WTC11 (cell line): ENCODE results near the gene TMEM39A. TPM values are rescaled to one million over a fixed set of nuclear protein-coding genes. Genes with fewer than 3 reads are reported as not detected.

ENCODE experiments used
- ATAC-seq: fragments of 200-7000 bp; cut with Tn5 transposase; 2 replicates; pipeline ENCODE4 v1.10.0; 2021; ENCODE audit warnings: mild to moderate bottlenecking, moderate library complexity
- CTCF ChIA-PET: fragments of 300-600 bp; sonication (Branson Sonifier 250); formaldehyde crosslinking; loops from one replicate; lab custom pipeline; 2021; ENCODE audit warnings: antibody characterized with exemption; lab: Charles Lee
- POLR2A ChIA-PET: fragments of 350-600 bp; sonication (Branson Sonifier 250); formaldehyde crosslinking; loops from one replicate; lab custom pipeline; 2021; ENCODE audit warnings: antibody characterized with exemption; lab: Charles Lee
- DNase-seq: peaks from one replicate; pipeline ENCODE4 v3.0.0; 2021; ENCODE audit warnings: low spot score
- H3K27ac Mint-ChIP-seq: 2 replicates; pipeline ENCODE4 v1.8.0; 2021; ENCODE audit warnings: mixed read lengths
- H3K27me3 Mint-ChIP-seq: 2 replicates; pipeline ENCODE4 v1.8.0; 2021; ENCODE audit warnings: low read depth, mild to moderate bottlenecking, moderate library complexity, mixed read lengths
- H3K36me3 Mint-ChIP-seq: 2 replicates; pipeline ENCODE4 v1.8.0; 2021; ENCODE audit warnings: mixed read lengths
- H3K4me1 Mint-ChIP-seq: 2 replicates; pipeline ENCODE4 v1.8.0; 2022; ENCODE audit warnings: mixed read lengths
- H3K4me3 Mint-ChIP-seq: 2 replicates; pipeline ENCODE4 v1.8.0; 2021; ENCODE audit warnings: mild to moderate bottlenecking, moderate library complexity, mixed read lengths
- H3K9me3 Mint-ChIP-seq: 2 replicates; pipeline ENCODE4 v1.8.0; 2021; ENCODE audit warnings: mixed read lengths
- ARID4B ChIP-seq: sonication (generic); formaldehyde crosslinking; IDR thresholded peaks from 2 replicates; pipeline ENCODE4 v1.8.0; 2023; ENCODE audit warnings: missing genetic modification reagents, mild to moderate bottlenecking, borderline replicate concordance
- ATF3 ChIP-seq: sonication (generic); formaldehyde crosslinking; conservative IDR thresholded peaks from 2 replicates; pipeline ENCODE4 v1.8.1; 2022; ENCODE audit warnings: mild to moderate bottlenecking, missing genetic modification reagents
- ESRRA ChIP-seq: sonication (generic); formaldehyde crosslinking; IDR thresholded peaks from 2 replicates; pipeline ENCODE4 v1.8.1; 2022; ENCODE audit warnings: mild to moderate bottlenecking, missing genetic modification reagents, borderline replicate concordance
- JAZF1 ChIP-seq: fragments of 250-450 bp; sonication (Bioruptor Pico); IDR thresholded peaks from 2 replicates; pipeline ENCODE4 v1.9.0; 2021; ENCODE audit warnings: moderate library complexity, mild to moderate bottlenecking, inconsistent platforms
- NFYB ChIP-seq: sonication (generic); formaldehyde crosslinking; conservative IDR thresholded peaks from 2 replicates; pipeline ENCODE4 v1.8.0; 2022; ENCODE audit warnings: low read depth, missing genetic modification reagents
- ZNF121 ChIP-seq: sonication (generic); formaldehyde crosslinking; IDR thresholded peaks from 2 replicates; pipeline ENCODE4 v1.8.0; 2023; ENCODE audit warnings: missing genetic modification reagents
- ZNF671 ChIP-seq: fragments of 250-450 bp; sonication (Bioruptor Pico); IDR thresholded peaks from 2 replicates; pipeline ENCODE4 v1.8.0; 2021; ENCODE audit warnings: mild to moderate bottlenecking
- total RNA-seq: library from RNA; stranded (reverse); gene quantifications from 3 replicates; pipeline ENCODE4 v1.2.3, GENCODE V29; 2021
- TF ChIP-seq, protein P1 (sequence below): fragments of 250-450 bp; sonication (Bioruptor Pico); conservative IDR thresholded peaks from 2 replicates; pipeline ENCODE4 v1.9.0; 2021; ENCODE audit warnings: mild to moderate bottlenecking
- TF ChIP-seq, protein P2 (sequence below): sonication (generic); formaldehyde crosslinking; IDR thresholded peaks from 2 replicates; pipeline ENCODE4 v1.8.1; 2023; ENCODE audit warnings: mild to moderate bottlenecking, missing genetic modification reagents
- TF ChIP-seq, protein P3 (sequence below): sonication (generic); formaldehyde crosslinking; IDR thresholded peaks from 2 replicates; pipeline ENCODE4 v1.8.1; 2023; ENCODE audit warnings: mild to moderate bottlenecking, missing genetic modification reagents, borderline replicate concordance

TMEM39A gene
- total RNA-seq, 1 experiment from 2014 or later: 44.5 TPM

DNA sequence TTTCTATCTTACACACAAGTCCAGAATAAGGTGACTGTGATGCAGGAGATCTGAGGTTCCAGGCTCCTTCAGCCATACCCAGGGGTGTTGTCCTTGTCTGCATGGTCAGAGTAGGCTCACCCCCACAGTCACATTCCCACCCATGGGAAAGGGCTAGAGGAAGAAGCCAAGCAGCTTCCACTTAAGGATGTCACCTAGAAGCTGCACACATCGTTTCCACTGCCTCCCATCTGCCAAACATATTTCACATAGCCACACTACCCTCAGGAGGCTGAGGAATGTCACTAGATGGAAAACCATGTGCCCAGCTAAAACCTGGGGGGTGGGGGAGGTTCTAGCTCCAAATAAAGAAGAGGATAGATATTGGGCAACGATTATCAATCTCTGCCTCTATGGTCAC lies 58.1 kb downstream of the TMEM39A start (continued):
- TF ChIP-seq, protein P1, sequence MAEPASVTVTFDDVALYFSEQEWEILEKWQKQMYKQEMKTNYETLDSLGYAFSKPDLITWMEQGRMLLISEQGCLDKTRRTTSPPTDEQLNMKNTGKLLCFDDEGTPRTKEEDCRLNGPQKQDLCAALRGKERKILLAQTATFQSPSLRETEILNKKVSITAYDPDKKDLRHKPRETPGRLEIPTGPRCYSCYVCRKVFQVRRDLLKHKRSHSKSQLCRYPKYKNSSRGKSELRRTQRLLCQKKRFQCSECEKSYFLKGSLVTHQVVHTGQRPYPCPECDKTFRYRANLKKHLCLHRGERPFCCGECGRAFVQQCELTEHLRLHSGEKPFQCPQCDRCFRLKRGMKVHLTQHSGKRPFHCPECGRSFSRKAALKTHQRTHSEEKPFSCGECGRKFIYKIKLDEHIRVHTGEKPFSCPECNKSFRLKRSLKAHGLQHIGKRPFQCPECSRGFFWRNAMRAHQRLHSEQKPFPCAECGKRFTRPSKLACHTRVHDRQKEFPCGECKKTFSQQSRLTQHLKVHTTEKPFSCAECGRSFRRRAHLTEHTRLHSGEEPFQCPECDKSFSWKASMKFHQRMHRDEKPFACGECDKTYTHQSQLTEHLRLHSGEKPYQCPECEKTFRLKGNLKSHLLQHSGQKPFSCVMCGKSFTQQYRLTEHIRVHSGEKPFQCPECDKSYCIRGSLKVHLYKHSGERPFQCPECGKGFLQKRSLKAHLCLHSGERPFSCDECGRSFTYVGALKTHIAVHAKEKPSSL (CRISPR knock-in tag): no peak
- TF ChIP-seq ARID4B (CRISPR knock-in tag) (no peak), ZNF121 (CRISPR knock-in tag) (no peak)
- TF ChIP-seq, protein P2, sequence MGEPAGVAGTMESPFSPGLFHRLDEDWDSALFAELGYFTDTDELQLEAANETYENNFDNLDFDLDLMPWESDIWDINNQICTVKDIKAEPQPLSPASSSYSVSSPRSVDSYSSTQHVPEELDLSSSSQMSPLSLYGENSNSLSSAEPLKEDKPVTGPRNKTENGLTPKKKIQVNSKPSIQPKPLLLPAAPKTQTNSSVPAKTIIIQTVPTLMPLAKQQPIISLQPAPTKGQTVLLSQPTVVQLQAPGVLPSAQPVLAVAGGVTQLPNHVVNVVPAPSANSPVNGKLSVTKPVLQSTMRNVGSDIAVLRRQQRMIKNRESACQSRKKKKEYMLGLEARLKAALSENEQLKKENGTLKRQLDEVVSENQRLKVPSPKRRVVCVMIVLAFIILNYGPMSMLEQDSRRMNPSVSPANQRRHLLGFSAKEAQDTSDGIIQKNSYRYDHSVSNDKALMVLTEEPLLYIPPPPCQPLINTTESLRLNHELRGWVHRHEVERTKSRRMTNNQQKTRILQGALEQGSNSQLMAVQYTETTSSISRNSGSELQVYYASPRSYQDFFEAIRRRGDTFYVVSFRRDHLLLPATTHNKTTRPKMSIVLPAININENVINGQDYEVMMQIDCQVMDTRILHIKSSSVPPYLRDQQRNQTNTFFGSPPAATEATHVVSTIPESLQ (CRISPR knock-in tag): no peak

- TF ChIP-seq, protein P3, sequence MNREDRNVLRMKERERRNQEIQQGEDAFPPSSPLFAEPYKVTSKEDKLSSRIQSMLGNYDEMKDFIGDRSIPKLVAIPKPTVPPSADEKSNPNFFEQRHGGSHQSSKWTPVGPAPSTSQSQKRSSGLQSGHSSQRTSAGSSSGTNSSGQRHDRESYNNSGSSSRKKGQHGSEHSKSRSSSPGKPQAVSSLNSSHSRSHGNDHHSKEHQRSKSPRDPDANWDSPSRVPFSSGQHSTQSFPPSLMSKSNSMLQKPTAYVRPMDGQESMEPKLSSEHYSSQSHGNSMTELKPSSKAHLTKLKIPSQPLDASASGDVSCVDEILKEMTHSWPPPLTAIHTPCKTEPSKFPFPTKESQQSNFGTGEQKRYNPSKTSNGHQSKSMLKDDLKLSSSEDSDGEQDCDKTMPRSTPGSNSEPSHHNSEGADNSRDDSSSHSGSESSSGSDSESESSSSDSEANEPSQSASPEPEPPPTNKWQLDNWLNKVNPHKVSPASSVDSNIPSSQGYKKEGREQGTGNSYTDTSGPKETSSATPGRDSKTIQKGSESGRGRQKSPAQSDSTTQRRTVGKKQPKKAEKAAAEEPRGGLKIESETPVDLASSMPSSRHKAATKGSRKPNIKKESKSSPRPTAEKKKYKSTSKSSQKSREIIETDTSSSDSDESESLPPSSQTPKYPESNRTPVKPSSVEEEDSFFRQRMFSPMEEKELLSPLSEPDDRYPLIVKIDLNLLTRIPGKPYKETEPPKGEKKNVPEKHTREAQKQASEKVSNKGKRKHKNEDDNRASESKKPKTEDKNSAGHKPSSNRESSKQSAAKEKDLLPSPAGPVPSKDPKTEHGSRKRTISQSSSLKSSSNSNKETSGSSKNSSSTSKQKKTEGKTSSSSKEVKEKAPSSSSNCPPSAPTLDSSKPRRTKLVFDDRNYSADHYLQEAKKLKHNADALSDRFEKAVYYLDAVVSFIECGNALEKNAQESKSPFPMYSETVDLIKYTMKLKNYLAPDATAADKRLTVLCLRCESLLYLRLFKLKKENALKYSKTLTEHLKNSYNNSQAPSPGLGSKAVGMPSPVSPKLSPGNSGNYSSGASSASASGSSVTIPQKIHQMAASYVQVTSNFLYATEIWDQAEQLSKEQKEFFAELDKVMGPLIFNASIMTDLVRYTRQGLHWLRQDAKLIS (CRISPR knock-in tag): no peak
- no peak for TF ChIP-seq ZNF671 (CRISPR knock-in tag)
- TF ChIP-seq NFYB (CRISPR knock-in tag): no peak
- TF ChIP-seq ATF3 (CRISPR knock-in tag): no peak
- no peak for TF ChIP-seq JAZF1 (CRISPR knock-in tag)
- TF ChIP-seq ESRRA (CRISPR knock-in tag): no peak
- H3K4me1 Mint-ChIP-seq: peaks cover 25% of the 10 kb centered on the region
- H3K9me3 Mint-ChIP-seq: no peaks in the 10 kb centered on the region
- ChIA-PET POLR2A (no interaction called here), CTCF (interaction anchor here (0.7 kb wide), 1 partner anchor 15 kb away, joined by 3 read pairs; no protein-coding TSS in a partner anchor)
- no peak overlapping the region for H3K4me3 Mint-ChIP-seq
- no peaks in the 10 kb centered on the region for H3K27me3 Mint-ChIP-seq
- H3K36me3 Mint-ChIP-seq: peaks cover 2% of the 10 kb centered on the region; the same call in 1 of the 2 replicates
- DNase-seq (no peak), ATAC-seq (no peak)
- H3K27ac Mint-ChIP-seq: no peak overlapping the region
Measured at GRCh38 chr3:119403201-119403600, 60.2 kb downstream of the TMEM39A start.
